VCaP (cell line): ENCODE data around the gene SHISA4.

Experiments used
- H3K27ac ChIP-seq: fragments of 450-650 bp; 2 replicates; pipeline ENCODE4 v1.5.1; 2017
- TF ChIP-seq, protein P1 (sequence below): fragments of 450-650 bp; conservative IDR thresholded peaks from 2 replicates; pipeline ENCODE4 v1.5.1; 2017; ENCODE audit warnings: mild to moderate bottlenecking, moderate library complexity

SHISA4 gene

GRCh38 chr1:201870397-201870796 is 18.3 kb upstream of the SHISA4 start:
- H3K27ac ChIP-seq = no peak overlapping the region
- TF ChIP-seq, protein P1, sequence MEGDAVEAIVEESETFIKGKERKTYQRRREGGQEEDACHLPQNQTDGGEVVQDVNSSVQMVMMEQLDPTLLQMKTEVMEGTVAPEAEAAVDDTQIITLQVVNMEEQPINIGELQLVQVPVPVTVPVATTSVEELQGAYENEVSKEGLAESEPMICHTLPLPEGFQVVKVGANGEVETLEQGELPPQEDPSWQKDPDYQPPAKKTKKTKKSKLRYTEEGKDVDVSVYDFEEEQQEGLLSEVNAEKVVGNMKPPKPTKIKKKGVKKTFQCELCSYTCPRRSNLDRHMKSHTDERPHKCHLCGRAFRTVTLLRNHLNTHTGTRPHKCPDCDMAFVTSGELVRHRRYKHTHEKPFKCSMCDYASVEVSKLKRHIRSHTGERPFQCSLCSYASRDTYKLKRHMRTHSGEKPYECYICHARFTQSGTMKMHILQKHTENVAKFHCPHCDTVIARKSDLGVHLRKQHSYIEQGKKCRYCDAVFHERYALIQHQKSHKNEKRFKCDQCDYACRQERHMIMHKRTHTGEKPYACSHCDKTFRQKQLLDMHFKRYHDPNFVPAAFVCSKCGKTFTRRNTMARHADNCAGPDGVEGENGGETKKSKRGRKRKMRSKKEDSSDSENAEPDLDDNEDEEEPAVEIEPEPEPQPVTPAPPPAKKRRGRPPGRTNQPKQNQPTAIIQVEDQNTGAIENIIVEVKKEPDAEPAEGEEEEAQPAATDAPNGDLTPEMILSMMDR = no peak

DNA sequence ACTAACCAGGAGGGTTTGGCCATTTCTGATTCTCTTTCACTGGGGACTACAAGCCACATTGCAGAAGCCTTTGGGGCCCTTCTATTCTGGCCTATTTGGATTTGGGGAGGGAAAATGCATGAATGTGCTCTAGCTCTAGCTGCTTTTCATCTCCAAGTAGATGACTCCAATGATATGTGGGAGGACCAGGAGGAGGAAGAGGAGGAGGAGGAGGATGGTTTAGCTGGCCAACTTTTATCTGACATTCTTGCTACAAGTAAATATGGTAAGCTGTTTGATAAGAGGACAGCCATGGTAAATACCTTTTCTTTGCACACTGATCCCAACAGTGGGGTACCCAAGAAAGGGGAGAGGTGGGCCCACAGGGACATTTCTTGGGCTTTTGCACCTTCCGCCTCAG is 14.0 kb upstream of the SHISA4 start:
- TF ChIP-seq, protein P1 = no peak
- no peak overlapping the region for H3K27ac ChIP-seq

DNA sequence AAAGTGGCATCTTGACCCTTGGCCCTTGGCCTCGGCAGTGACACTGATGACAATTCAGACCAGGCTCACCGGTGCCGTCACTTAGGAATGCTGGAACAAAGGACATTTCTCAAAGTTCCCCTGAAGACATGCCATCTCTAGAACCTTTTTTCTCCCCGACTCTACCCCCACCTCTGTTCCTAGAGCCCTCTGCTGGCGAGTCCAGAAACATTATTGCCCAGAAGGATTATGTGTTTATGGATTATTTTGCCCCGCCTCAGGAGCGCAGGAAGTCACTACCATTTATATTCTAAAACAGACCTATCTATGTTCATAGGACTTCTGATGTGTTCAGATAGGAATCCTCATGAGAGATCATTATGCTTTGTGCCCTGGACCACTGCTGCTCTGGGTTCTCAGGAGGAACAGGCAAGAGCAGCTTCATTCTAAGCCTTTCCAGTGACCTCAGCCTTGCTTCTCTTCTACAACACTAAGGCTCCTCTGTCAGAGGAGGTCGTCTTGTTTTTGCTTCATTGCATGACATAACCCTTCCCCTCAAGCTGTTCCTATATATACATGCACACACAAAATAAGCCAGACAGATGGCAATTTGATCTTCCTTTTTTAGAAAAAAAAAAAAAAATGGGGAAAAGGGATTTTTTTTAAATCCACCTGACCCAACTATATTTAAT is 12.4 kb upstream of the SHISA4 start:
- no peak overlapping the region for H3K27ac ChIP-seq
- TF ChIP-seq, protein P1 = peak; percentile 55

GRCh38 chr1:201877877-201878401 is 10.8 kb upstream of the SHISA4 start:
- peak overlapping the region; percentile 30 for H3K27ac ChIP-seq
- TF ChIP-seq, protein P1 = peak; percentile 84

DNA sequence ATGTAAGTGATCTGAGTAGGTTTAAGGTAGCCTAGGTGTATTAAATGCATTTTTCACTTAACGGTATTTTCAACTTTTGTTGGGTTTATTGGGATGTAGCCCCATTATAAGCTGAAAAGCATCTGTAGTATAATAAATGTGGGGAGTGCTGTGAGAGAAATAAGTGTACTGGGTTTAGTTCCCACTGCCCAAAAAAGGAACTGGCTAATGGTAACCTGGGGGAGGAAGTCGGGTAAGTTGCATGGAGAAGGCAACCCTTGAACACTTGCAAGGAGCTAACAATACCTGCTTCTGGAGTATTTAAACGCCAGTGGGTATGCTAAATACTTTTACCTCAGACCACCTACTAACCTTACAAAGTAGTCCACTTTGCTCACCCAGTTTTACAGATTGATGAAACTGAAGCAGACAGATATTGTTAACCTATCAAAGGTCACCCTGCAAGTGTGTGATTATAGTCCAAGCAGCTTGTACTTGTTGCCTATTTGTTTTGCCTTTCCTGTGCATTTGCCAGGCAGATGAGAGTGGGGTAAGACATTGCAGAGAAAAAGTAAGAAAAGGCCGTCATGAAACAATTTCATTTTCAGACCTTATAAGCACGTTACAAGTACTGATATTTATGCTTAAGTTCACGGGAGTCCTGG is 7.6 kb upstream of the SHISA4 start:
- no peak overlapping the region for H3K27ac ChIP-seq
- TF ChIP-seq, protein P1 = no peak

DNA sequence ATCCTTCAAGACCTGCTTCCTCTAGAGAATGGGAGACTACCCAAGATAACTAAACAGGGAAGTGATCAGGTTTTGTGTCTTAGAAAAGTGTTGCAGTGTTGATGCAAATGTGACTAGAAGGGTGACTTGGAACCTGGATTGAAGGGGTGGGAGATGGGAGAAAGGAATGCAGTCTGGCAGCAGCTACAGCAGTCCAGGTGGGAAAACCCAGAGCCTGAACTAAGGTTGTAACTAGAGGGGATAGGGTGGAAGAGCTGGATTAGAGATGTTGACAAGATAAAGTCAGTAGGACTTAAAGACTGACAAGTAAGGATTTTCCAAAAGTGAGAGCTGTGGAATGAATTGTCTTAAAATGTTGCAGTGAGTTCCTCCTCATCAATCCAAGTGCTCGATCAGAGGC is 7.1 kb upstream of the SHISA4 start:
- TF ChIP-seq, protein P1 = no peak
- no peak overlapping the region for H3K27ac ChIP-seq

GRCh38 chr1:201882665-201883132 is 6.0 kb upstream of the SHISA4 start:
- no peak overlapping the region for H3K27ac ChIP-seq
- TF ChIP-seq, protein P1 = no peak
